Measurements from ENCODE around the gene NCCRP1. TPM values are rescaled to one million over a fixed set of nuclear protein-coding genes. Genes with fewer than 3 reads are reported as not detected.

The NCCRP1 gene, protein sequence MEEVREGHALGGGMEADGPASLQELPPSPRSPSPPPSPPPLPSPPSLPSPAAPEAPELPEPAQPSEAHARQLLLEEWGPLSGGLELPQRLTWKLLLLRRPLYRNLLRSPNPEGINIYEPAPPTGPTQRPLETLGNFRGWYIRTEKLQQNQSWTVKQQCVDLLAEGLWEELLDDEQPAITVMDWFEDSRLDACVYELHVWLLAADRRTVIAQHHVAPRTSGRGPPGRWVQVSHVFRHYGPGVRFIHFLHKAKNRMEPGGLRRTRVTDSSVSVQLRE
- 100 to 1,000 TPM; 367 to 798 (median 407) TPM for total RNA-seq

GRCh38 chr19:39196860-39197562 is at the start of gene NCCRP1:
NCCRP1 (plus strand) TSS chr19:39196964; CDS start chr19:39196983, 19 bp downstream.
- TF ChIP-seq POLR2A (IDR thresholded peaks at IDR 0.05), result no peak
- no peak for TF ChIP-seq CTCF (IDR thresholded peaks at IDR 0.05)
- WGBS, 2 donors, result 2 to 4% methylated on average over 31 to 37 of the region's 51 CpGs
- DNase-seq (ENCODE audit: low spot score in 2 of 2), result no peak
- intact Hi-C loops (cut with DNase I; ENCODE audit: low total_unique reads), result no loop called here
- H3K4me3 ChIP-seq (ENCODE audit: low read depth, poor library complexity, severe bottlenecking), result no peak within 1 kb of the TSS

DNA sequence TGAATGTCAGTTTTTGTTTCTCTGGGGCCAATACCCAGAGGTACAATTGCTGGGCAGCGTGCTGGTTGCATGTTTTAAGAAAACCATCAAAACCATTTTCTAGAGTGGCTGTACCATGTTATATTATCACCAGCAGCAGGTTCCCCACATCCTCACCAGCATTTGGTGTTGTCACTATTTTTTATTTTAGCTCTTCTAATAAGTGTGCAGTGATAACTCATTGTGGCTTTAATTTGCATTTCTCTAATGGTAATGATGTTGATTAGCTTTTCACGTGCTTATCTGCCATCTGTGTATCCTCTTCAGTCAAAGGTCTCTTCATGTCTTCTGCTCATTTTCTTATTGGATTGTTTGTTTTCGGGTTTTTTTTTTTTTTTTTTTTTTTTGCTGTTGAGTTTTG is 49.3 kb upstream of the NCCRP1 start:
- H3K4me3 ChIP-seq (ENCODE audit: low read depth, poor library complexity, severe bottlenecking), result no peak overlapping the region
- no peak for DNase-seq (ENCODE audit: low spot score in 2 of 2)
- 89 to 91% methylated on average over 3 of the region's 3 CpGs for WGBS, 2 donors
- intact Hi-C loops (cut with DNase I; ENCODE audit: low total_unique reads), result no loop called here
- TF ChIP-seq POLR2A (IDR thresholded peaks at IDR 0.05) (no peak), CTCF (IDR thresholded peaks at IDR 0.05) (no peak)

GRCh38 chr19:39148939-39149529 is 47.7 kb upstream of the NCCRP1 start:
- 96 to 97% methylated on average over 10 of the region's 10 CpGs for WGBS, 2 donors
- H3K4me3 ChIP-seq (ENCODE audit: low read depth, poor library complexity, severe bottlenecking), result no peak overlapping the region
- intact Hi-C loops (cut with DNase I; ENCODE audit: low total_unique reads), result no loop called here
- TF ChIP-seq CTCF (IDR thresholded peaks at IDR 0.05), result no peak
- TF ChIP-seq POLR2A (IDR thresholded peaks at IDR 0.05), result no peak
- DNase-seq (ENCODE audit: low spot score in 2 of 2), result no peak

- DNase-seq (ENCODE audit: low spot score in 2 of 2), result no peak
- TF ChIP-seq POLR2A (IDR thresholded peaks at IDR 0.05) (no peak), CTCF (IDR thresholded peaks at IDR 0.05) (no peak)
- no peak overlapping the region for H3K4me3 ChIP-seq (ENCODE audit: low read depth, poor library complexity, severe bottlenecking)
- intact Hi-C loops (cut with DNase I; ENCODE audit: low total_unique reads), result no loop called here
- WGBS, 2 donors, result 90 to 92% methylated on average over 8 of the region's 8 CpGs
These were observed 46.5 kb upstream of the NCCRP1 start for GRCh38 chr19:39150235-39150634.

DNA sequence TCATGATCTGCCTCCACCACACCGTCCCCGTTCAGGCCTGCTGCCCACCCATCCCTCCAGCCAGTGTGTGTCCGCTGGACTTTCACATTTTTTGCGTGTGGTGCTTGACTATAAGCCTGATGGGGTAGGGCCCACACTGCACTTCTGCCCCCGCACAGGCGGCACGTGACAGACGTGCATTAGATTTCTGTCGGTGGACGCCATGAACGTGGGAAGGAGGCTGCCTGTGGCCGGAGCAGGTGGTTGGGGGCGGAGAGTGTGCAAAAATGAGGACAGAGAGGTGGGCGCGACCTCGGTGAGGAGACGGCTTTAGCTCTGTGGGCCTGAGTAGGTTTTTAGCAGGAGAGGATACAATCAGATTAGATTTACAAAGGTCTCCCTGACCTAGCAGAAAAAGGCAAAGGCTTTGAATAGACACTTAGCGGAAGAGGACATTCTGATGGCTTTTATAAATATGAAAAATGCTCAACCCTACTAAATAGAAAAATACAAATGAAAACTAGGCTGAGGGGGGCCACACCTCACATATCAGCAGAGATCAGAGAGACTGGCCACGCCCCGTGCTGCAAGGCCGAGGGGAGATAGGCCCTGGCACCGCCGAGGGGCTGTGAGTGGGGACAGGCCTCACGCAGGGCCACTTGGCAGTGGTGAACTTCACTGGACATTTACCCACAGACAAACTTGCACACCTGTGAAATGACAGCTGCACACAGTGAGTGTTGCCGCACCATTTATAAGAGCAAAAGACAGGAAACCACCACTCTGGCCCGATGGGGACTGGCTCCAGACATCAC is 45.8 kb upstream of the NCCRP1 start:
- no peak overlapping the region for H3K4me3 ChIP-seq (ENCODE audit: low read depth, poor library complexity, severe bottlenecking)
- WGBS, 2 donors, result 82 to 89% methylated on average over 26 of the region's 26 CpGs
- intact Hi-C loops (cut with DNase I; ENCODE audit: low total_unique reads), result no loop called here
- TF ChIP-seq CTCF (IDR thresholded peaks at IDR 0.05) (no peak), POLR2A (IDR thresholded peaks at IDR 0.05) (no peak)
- no peak for DNase-seq (ENCODE audit: low spot score in 2 of 2)
